Muscle of leg (tissue), 16 donors: ENCODE measurements around the gene PTGR3. TPM values are rescaled to one million over a fixed set of nuclear protein-coding genes. Genes with fewer than 3 reads are reported as not detected.
A peak's percentile ranks its signal among the peaks of the same experiment; 100 is the strongest.

Experiments used
- DNase-seq: peaks from one replicate; pipeline ENCODE4 v3.0.0; 2013
- H3K27ac ChIP-seq: one replicate; pipeline ENCODE4 v1.5.1; 2013; ENCODE audit warnings: mild to moderate bottlenecking, low read length, control low read depth
- H3K27me3 ChIP-seq: one replicate; pipeline ENCODE4 v1.6.1; 2013; ENCODE audit warnings: low read length; ENCODE audit not compliant: control insufficient read depth, insufficient read depth
- H3K36me3 ChIP-seq: one replicate; pipeline ENCODE4 v1.6.1; 2013; ENCODE audit warnings: low read length; ENCODE audit not compliant: control insufficient read depth, insufficient read depth
- H3K4me1 ChIP-seq: one replicate; pipeline ENCODE4 v1.6.1; 2013; ENCODE audit warnings: low read length; ENCODE audit not compliant: control insufficient read depth, insufficient read depth
- H3K4me3 ChIP-seq: one replicate; pipeline ENCODE4 v1.5.1; 2013; ENCODE audit warnings: low read length, control low read depth
- H3K9me3 ChIP-seq: replicated peaks from 2 replicates; pipeline ENCODE4 v1.6.1; 2013; ENCODE audit warnings: low read depth, low read length; ENCODE audit not compliant: control insufficient read depth
- WGBS: methylation state at CpG from one replicate; pipeline ENCODE4 v1.1.5; 2013; ENCODE audit warnings: missing lambda C conversion rate; ENCODE audit not compliant: insufficient coverage; 5-methylcytosine and 5-hydroxymethylcytosine counted together
- long read RNA-seq, 11 donors: transcript quantifications; one replicate each; lab custom pipeline, GENCODE V29; 2026
- polyA plus RNA-seq, 8 donors: library from polyadenylated mRNA; unstranded; fragments of 120-200 nt; gene quantifications; one replicate each; pipeline versions ENCODE4 v1.2.1 to v1.2.3, GENCODE V29; 2013; ENCODE audit warnings: inconsistent platforms in 1 of 8, low replicate concordance in 1 of 8; ENCODE audit not compliant: insufficient read length in 8 of 8, insufficient read depth in 1 of 8
- total RNA-seq: library from RNA; stranded (reverse); fragments of 120-200 nt; gene quantifications from one replicate; pipeline ENCODE4 v1.2.4, GENCODE V29; 2013

PTGR3 gene, protein sequence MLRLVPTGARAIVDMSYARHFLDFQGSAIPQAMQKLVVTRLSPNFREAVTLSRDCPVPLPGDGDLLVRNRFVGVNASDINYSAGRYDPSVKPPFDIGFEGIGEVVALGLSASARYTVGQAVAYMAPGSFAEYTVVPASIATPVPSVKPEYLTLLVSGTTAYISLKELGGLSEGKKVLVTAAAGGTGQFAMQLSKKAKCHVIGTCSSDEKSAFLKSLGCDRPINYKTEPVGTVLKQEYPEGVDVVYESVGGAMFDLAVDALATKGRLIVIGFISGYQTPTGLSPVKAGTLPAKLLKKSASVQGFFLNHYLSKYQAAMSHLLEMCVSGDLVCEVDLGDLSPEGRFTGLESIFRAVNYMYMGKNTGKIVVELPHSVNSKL
- total RNA-seq (15.9 TPM), polyA plus RNA-seq (10 to 100 TPM; 29.0 to 42.6 (median 34.8) TPM)
- long read RNA-seq, donor 1, full-length matches to known transcripts, result 7 of 7 reads
- long read RNA-seq, donor 1, partial matches to known transcripts, result 0 of 7 reads
- long read RNA-seq, donor 1, other reads (novel, unspliced or antisense), result 0 of 7 reads
- long read RNA-seq, donor 2, partial matches to known transcripts, result 0 of 3 reads
- long read RNA-seq, donor 2, other reads (novel, unspliced or antisense), result 0 of 3 reads
- long read RNA-seq, donor 3, full-length matches to known transcripts, result 24 of 24 reads
- long read RNA-seq, donor 3, partial matches to known transcripts, result 0 of 24 reads
- long read RNA-seq, donor 3, other reads (novel, unspliced or antisense), result 0 of 24 reads
- long read RNA-seq, donor 4, full-length matches to known transcripts, result 8 of 8 reads
- long read RNA-seq, donor 4, partial matches to known transcripts, result 0 of 8 reads
- long read RNA-seq, donor 4, other reads (novel, unspliced or antisense), result 0 of 8 reads
- long read RNA-seq, donor 5, full-length matches to known transcripts, result 20 of 20 reads
- long read RNA-seq, donor 5, partial matches to known transcripts, result 0 of 20 reads
- long read RNA-seq, donor 5, other reads (novel, unspliced or antisense), result 0 of 20 reads
- long read RNA-seq, donor 6, full-length matches to known transcripts, result 17 of 17 reads
- long read RNA-seq, donor 6, partial matches to known transcripts, result 0 of 17 reads
- long read RNA-seq, donor 6, other reads (novel, unspliced or antisense), result 0 of 17 reads
- long read RNA-seq, donor 7, full-length matches to known transcripts, result 9 of 9 reads
- long read RNA-seq, donor 7, partial matches to known transcripts, result 0 of 9 reads
- long read RNA-seq, donor 7, other reads (novel, unspliced or antisense), result 0 of 9 reads
- long read RNA-seq, donor 8, full-length matches to known transcripts, result 15 of 15 reads
- long read RNA-seq, donor 8, partial matches to known transcripts, result 0 of 15 reads
- long read RNA-seq, donor 8, other reads (novel, unspliced or antisense), result 0 of 15 reads
- long read RNA-seq, donor 9, full-length matches to known transcripts, result 6 of 6 reads
- long read RNA-seq, donor 9, partial matches to known transcripts, result 0 of 6 reads
- long read RNA-seq, donor 9, other reads (novel, unspliced or antisense), result 0 of 6 reads
- long read RNA-seq, donor 10, full-length matches to known transcripts, result 15 of 15 reads
- long read RNA-seq, donor 10, partial matches to known transcripts, result 0 of 15 reads
- long read RNA-seq, donor 10, other reads (novel, unspliced or antisense), result 0 of 15 reads
- long read RNA-seq, donor 11, full-length matches to known transcripts, result 9 of 9 reads
- long read RNA-seq, donor 11, partial matches to known transcripts, result 0 of 9 reads
- long read RNA-seq, donor 11, other reads (novel, unspliced or antisense), result 0 of 9 reads

DNA sequence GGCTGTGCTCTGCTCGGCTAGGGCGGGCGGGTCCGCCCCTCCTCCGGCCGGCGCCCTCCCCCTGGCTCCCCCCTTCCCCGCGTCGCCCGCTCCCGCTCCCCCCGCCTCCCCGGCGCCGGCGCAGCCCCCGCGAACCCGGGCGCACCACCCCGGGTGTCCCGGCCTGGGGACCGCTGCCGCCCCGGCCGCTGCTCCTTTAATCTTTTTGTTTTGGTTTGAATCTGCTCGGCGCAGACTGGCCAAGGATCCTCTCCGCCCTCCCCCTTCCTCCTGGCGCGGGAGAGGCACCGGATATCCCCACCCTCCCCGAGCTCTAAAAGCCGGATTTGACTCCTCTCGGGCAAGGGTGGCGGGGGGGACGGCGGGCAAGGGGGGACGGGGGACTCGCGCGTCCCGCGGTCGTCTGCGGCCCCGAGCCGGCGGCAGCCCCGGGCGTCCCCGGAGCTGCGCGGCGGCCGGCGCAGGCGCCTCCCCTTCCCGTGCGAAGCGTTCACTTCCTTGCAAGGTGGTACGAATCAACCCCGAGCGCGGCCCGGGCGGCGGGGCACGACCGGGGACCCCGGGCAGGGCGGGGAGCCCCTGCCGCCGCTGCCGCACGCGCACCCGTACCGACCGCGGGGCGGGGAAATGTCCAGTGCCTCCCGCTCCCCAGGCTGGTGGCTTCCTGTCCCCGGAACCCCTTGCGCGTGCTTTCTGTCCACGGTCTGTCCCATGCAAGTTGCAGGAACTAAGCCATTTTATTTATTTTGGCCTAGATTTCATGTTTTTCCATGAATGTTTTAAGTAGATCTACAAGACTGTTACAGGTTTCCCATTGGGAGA is at the start of gene PTGR3:
TSS of gene PTGR3 (minus strand) at position 11 of the 822 bp plus-strand sequence. CDS start 81 bp downstream, outside the sequence.
- H3K4me1 ChIP-seq, result peaks cover 30% of the 10 kb centered on the region
- H3K27ac ChIP-seq, result peak within 1 kb of the TSS; percentile 98
- H3K27me3 ChIP-seq, result peaks cover 2% of the 10 kb centered on the region
- DNase-seq, result peak; percentile 95
- H3K9me3 ChIP-seq, result no peaks in the 10 kb centered on the region
- peak within 1 kb of the TSS; percentile 95 for H3K4me3 ChIP-seq
- WGBS, result 0% methylated on average over 66 of the region's 88 CpGs
- H3K36me3 ChIP-seq, result no peaks in the 10 kb centered on the region

DNA sequence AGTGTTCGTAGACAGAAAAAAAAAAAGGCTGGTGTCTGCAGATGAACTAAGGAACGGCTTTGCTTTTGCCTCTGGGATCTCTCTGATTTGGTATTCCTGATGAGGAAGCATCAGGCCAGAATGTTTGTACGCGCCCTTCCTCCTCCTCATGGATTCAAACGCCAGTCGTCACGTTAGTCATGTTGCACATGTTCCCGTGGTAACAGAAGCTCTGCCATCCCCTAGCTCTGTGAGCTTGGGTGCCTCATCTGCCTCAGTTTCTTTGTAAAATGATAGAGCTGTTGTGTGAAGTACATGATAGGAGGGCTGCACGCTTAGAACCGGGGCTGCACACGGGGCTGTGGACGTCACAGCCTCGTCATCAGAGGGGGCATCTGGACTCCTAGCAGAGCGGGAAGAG is 48.7 kb upstream of the PTGR3 start:
- WGBS, result 76% methylated on average over 9 of the region's 14 CpGs
- H3K4me3 ChIP-seq, result no peak overlapping the region
- H3K36me3 ChIP-seq, result peaks cover 6% of the 10 kb centered on the region
- peaks cover 4% of the 10 kb centered on the region for H3K4me1 ChIP-seq
- no peaks in the 10 kb centered on the region for H3K27me3 ChIP-seq
- H3K9me3 ChIP-seq, result no peaks in the 10 kb centered on the region
- DNase-seq, result no peak
- no peak overlapping the region for H3K27ac ChIP-seq

DNA sequence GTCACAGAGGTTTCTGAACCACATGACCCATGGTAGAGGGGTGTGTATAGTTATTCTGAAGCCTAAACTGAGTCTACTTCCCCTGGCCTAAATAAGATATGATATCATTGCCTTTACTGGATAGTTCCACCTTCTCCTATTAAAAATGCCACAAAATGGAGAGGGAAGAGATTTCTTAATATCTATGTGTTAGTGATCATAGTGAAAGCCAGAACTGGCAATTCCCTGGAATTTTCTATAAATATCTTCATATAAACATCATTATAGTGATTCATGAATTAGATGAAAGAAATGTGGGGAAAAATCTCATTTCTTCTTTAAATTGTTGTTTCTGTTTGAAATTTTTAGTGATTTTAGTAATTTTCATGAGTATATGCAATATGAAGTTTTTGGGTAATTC is 47.4 kb upstream of the PTGR3 start:
- Histone ChIP-seq H3K36me3 (peaks cover 4% of the 10 kb centered on the region), H3K27me3 (no peaks in the 10 kb centered on the region), H3K9me3 (no peaks in the 10 kb centered on the region), H3K4me3 (no peak overlapping the region), H3K27ac (no peak overlapping the region), H3K4me1 (peaks cover 4% of the 10 kb centered on the region)
- DNase-seq, result no peak

DNA sequence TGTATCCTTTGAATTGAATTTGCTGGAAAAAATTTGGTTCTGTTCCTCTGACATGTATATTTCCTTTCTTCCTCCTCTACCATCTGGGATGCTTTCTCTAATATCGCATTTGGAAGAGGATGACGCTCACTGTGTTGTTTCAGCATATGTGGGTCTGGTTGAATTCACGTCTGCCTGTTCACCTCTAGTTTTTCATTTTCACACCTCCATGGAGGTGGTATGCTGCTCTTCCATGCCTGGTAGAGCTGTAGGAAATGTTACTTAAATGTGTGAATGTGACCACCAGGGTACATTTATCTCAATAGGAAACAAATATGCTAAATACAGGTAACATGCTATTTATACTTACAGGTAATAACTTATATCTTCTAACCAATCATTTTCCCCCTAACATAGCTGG is 46.2 kb upstream of the PTGR3 start:
- H3K9me3 ChIP-seq, result no peaks in the 10 kb centered on the region
- peaks cover 4% of the 10 kb centered on the region for H3K4me1 ChIP-seq
- no CpG with 5 or more reads among the region's 3 CpGs for WGBS
- H3K27ac ChIP-seq, result no peak overlapping the region
- H3K4me3 ChIP-seq, result no peak overlapping the region
- no peaks in the 10 kb centered on the region for H3K36me3 ChIP-seq
- DNase-seq, result no peak
- H3K27me3 ChIP-seq, result no peaks in the 10 kb centered on the region

DNA sequence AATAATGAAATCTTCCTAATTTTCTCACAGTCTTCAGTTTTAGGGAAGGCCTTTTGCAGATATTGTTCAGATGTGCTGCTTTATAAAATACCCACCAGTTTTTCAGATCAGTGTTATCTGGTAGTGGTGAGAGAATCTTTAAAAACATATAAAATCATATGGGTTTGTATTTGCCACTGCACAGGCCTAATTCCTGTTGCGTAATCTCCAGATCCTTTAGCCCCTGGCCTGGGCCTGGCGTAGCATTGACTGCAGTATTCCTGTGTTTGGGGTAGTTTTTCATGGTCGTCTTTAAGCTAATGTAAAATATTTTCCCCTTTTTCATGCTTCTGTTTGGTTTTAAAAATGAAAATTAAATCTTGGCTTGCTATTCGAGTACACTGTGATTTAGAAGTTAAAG is 44.8 kb upstream of the PTGR3 start:
- WGBS, result no CpG with 5 or more reads among the region's 4 CpGs
- H3K27me3 ChIP-seq, result no peaks in the 10 kb centered on the region
- no peaks in the 10 kb centered on the region for H3K36me3 ChIP-seq
- H3K27ac ChIP-seq, result peak overlapping the region; percentile 42
- H3K4me1 ChIP-seq, result peaks cover 4% of the 10 kb centered on the region
- H3K4me3 ChIP-seq, result no peak overlapping the region
- H3K9me3 ChIP-seq, result no peaks in the 10 kb centered on the region
- DNase-seq, result no peak

DNA sequence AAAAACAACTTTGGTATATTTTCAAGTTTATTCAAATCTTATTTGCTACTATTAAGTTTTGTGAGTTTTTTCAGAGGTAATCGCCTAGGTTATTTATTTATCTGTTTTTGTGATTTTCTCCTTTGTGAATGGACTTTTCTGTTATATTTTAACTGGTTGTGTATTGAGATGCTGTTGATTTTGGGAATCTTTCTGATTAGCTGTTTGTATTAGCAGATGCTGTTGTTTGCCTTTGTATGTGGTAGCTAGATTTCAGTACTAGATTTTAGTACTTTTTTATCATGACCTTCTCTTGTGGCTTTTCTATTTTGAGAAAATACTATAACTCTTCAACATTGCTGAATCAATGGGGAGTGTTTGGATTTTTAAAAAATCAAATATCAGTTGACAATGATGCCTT is 44.1 kb upstream of the PTGR3 start:
- H3K27me3 ChIP-seq, result no peaks in the 10 kb centered on the region
- peaks cover 8% of the 10 kb centered on the region for H3K4me1 ChIP-seq
- H3K27ac ChIP-seq, result peak overlapping the region; percentile 42
- DNase-seq, result no peak
- no peaks in the 10 kb centered on the region for H3K36me3 ChIP-seq
- no peak overlapping the region for H3K4me3 ChIP-seq
- no peaks in the 10 kb centered on the region for H3K9me3 ChIP-seq
- WGBS, result no CpG with 5 or more reads among the region's 1 CpG

DNA sequence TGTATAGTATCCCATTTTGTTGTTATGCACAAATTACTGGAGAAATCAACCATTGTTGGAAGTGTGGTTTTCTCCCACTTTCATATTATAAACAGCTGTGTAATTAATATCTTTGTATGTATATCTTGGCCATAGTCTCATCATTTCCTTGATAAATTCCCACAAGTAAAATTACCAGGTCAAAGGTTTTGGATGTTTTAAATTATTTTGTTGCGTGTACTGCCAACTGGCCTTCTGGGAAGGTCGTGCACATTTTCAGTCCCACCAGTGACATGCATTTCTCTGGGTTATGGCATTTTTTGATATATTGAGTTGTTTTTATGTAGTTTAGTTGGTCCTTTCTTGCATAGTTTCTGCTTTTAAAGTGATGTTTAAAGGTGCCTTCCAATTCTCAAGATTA is 43.2 kb upstream of the PTGR3 start:
- Histone ChIP-seq H3K27ac (no peak overlapping the region), H3K4me3 (no peak overlapping the region), H3K27me3 (no peaks in the 10 kb centered on the region), H3K36me3 (no peaks in the 10 kb centered on the region), H3K4me1 (peaks cover 9% of the 10 kb centered on the region), H3K9me3 (no peaks in the 10 kb centered on the region)
- DNase-seq, result no peak
- WGBS, result no CpG with 5 or more reads among the region's 2 CpGs

DNA sequence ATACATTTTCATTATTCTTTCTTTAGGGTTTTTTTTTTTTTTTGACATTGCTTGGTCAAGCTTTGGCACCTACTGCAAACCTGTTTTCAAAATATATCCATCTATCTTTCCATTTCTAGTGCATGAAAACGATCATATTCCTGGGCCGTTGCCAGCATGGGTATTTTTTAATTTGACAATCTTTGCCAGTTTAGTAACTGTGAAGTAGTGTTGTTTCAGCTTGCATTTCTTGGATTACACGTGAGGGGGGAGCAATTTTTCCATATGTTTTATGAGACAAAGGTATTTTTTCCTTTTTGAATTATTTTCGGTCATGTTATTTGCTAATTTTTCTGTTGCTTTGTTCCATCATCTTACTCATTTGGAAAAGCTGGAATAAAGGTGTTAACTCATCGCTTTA is 42.5 kb upstream of the PTGR3 start:
- Histone ChIP-seq H3K9me3 (no peaks in the 10 kb centered on the region), H3K4me1 (peaks cover 11% of the 10 kb centered on the region), H3K27ac (no peak overlapping the region), H3K4me3 (no peak overlapping the region), H3K27me3 (no peaks in the 10 kb centered on the region), H3K36me3 (no peaks in the 10 kb centered on the region)
- no CpG with 5 or more reads among the region's 5 CpGs for WGBS
- no peak for DNase-seq

DNA sequence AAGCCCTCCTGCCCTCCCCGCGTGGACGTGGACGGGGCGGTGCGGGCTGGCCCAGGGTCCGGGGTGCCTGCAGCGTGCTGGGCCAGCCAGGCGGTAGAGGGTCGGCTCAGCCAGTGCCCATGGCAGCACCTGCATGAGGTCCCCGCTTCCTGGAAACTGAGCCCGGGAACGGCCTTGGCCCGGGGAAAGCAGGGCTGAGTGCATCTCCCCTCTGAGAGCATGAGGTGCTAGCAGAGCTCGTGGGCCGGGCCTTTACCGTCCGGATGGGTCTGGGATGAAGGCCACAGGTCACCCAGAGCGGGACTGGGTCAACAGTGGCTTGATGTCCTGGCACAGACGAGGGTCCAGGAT is 41.5 kb upstream of the PTGR3 start:
- no peak overlapping the region for H3K4me3 ChIP-seq
- no peak overlapping the region for H3K27ac ChIP-seq
- DNase-seq, result no peak
- peaks cover 15% of the 10 kb centered on the region for H3K4me1 ChIP-seq
- WGBS, result 92% methylated on average over 20 of the region's 20 CpGs
- no peaks in the 10 kb centered on the region for H3K36me3 ChIP-seq
- no peaks in the 10 kb centered on the region for H3K27me3 ChIP-seq
- H3K9me3 ChIP-seq, result no peaks in the 10 kb centered on the region
